ENCODE data around the gene MYRF. TPM values are rescaled to one million over a fixed set of nuclear protein-coding genes. Genes with fewer than 3 reads are reported as not detected.

The MYRF gene
- total and polyA plus RNA-seq, 8 donors = 6.4 to 527 (median 59.7) TPM

GRCh38 chr11:61814247-61814957 lies 62.0 kb downstream of the MYRF start:
- Histone ChIP-seq H3K36me3 (peaks cover 17 to 40% (median 30%) of the 10 kb centered on the region in 4 donors), H3K27ac (peak overlapping the region; percentile 54 to 98 (median 93)), H3K4me3 (peak overlapping the region; percentile 60 to 78 (median 72)), H3K4me1 (peaks cover 7 to 31% (median 25%) of the 10 kb centered on the region in 4 donors), H3K9me3 (no peaks in the 10 kb centered on the region), H3K27me3 (peaks cover 0 to 13% (median 0%) of the 10 kb centered on the region in 3 donors)
- intact Hi-C loops (cut with DNase I; ENCODE audit: low total_unique reads) = loop anchor here (10.0 kb wide), 1 partner anchor 140 kb away; the partner anchor contains the start of gene BEST1
- 59 to 70% (median 68%) methylated on average over 16 of the region's 16 CpGs for WGBS, 5 donors
- DNase-seq = peak in 1 of 2 donors; percentile 70
- TF ChIP-seq, protein P1, sequence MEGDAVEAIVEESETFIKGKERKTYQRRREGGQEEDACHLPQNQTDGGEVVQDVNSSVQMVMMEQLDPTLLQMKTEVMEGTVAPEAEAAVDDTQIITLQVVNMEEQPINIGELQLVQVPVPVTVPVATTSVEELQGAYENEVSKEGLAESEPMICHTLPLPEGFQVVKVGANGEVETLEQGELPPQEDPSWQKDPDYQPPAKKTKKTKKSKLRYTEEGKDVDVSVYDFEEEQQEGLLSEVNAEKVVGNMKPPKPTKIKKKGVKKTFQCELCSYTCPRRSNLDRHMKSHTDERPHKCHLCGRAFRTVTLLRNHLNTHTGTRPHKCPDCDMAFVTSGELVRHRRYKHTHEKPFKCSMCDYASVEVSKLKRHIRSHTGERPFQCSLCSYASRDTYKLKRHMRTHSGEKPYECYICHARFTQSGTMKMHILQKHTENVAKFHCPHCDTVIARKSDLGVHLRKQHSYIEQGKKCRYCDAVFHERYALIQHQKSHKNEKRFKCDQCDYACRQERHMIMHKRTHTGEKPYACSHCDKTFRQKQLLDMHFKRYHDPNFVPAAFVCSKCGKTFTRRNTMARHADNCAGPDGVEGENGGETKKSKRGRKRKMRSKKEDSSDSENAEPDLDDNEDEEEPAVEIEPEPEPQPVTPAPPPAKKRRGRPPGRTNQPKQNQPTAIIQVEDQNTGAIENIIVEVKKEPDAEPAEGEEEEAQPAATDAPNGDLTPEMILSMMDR (IDR thresholded peaks at IDR 0.05) = no peak
- TF ChIP-seq POLR2AphosphoS5 (IDR thresholded peaks at IDR 0.05) (no peak), POLR2A (IDR thresholded peaks at IDR 0.05) (no peak), EP300 (IDR thresholded peaks at IDR 0.05) (no peak)

DNA sequence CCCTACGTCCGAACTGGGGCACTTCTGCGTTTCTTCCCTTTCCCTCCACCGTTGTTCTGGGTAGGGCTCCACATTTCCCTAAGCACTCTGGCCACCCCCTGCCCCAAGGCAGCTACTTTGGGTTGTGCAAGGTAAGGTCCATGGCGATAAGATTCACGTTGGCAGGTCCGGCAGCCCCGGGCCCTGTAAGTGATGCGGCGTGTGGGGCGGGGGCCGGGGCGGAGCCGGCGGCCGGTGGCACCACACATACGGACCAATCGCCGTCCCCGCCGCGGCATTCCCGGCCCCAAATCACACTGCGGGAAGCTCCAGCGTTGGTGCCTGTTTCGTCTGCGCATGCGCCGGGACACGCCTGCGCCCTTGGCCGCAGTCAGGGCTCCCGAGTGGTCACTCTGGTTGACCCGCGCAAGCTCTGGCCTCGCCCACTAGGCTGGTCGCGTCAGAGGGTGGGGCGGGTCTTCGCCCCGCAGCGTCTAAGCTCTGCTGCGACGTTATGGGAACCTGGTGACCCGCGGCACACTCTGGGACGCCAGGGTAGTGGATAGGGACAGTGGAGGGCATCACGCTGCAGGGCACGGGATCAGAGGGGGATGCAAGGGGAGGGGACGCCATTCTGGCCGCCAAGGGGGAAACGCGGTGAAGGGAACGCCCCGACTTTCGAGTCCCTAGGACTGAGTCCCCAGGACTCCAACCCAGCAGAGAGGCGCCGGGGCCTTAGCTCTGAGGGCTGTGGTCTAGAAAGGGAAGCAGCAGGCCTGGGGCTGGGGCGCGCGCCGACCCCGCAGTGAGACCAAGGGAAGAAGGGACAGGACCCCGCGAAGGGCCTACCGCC lies 62.7 kb downstream of the MYRF start:
- TF ChIP-seq, protein P1 (IDR thresholded peaks at IDR 0.05) = no peak
- TF ChIP-seq POLR2AphosphoS5 (IDR thresholded peaks at IDR 0.05) = peak; percentile 96 to 98 (median 97)
- peak in 2 of 4 donors; percentile 66 to 93 for TF ChIP-seq POLR2A (IDR thresholded peaks at IDR 0.05)
- TF ChIP-seq EP300 (IDR thresholded peaks at IDR 0.05) = no peak
- WGBS, 5 donors = 1 to 5% (median 2%) methylated on average over 28 to 66 of the region's 66 CpGs
- Histone ChIP-seq H3K9me3 (no peaks in the 10 kb centered on the region), H3K4me3 (peak overlapping the region; percentile 60 to 78 (median 72)), H3K27ac (peak overlapping the region; percentile 69 to 98 (median 93)), H3K36me3 (peaks cover 17 to 32% (median 23%) of the 10 kb centered on the region in 4 donors), H3K27me3 (peaks cover 0 to 13% (median 0%) of the 10 kb centered on the region in 3 donors), H3K4me1 (peaks cover 7 to 31% (median 25%) of the 10 kb centered on the region in 4 donors)
- DNase-seq = peak; percentile 94 to 97
- intact Hi-C loops (cut with DNase I; ENCODE audit: low total_unique reads) = loop anchor here (10.0 kb wide), 1 partner anchor 140 kb away; the partner anchor contains the start of gene BEST1

DNA sequence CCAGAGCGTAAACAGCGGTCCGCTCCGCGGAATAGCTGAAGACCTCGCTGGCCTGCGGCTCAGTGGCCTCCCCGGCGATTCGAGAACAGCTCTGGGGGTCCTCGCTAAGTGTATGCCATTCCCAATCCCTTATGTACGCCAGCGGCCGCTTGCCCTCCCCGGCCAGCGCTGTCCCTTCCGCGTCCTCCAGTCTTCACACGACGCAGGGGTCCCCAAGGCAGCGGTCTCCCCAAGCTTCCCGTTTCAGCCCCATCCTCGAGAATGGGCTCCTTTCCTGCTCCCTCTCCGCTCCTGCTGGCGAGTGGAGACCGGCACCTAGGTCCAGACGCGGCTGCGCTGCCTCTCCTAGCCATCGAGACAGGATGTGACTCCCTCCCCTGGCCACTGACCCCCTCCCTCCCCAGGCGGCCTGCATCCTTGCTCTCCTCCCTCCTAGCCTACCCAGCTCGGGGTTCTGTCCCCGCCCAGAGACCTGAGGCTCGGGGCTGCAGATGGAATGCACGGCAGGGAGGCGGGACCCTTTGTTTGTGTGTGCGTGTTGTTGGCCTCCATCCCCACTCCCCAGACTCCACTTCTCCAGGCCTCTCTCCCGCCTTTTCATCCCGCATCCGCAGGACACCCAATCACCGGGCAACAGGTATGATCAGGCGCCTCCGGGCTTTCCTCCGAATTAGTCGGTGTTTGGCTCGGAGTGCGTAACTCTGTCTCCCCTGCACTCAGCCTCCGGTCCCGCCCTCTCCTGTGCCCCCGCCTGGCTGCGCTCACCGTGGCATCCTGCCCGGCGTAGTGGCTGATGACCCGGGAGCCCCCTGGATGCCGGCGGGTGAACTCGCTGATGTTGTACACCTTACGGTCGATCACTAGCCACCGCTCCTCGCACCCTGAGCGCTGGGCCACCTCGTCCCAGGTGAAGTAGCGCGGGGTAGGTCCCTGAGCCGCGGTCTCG lies 63.6 kb downstream of the MYRF start:
- peaks cover 0 to 13% (median 0%) of the 10 kb centered on the region in 3 donors for H3K27me3 ChIP-seq
- peak; percentile 47 to 84 for DNase-seq
- intact Hi-C loops (cut with DNase I; ENCODE audit: low total_unique reads) = loop anchor here (10.0 kb wide), 1 partner anchor 139 kb away; the partner anchor contains the start of gene BEST1
- WGBS, 5 donors = 0 to 1% (median 0%) methylated on average over 45 to 69 of the region's 69 CpGs
- H3K4me1 ChIP-seq = peaks cover 7 to 31% (median 25%) of the 10 kb centered on the region in 4 donors
- peak overlapping the region; percentile 60 to 78 (median 72) for H3K4me3 ChIP-seq
- TF ChIP-seq POLR2AphosphoS5 (IDR thresholded peaks at IDR 0.05) = no peak
- TF ChIP-seq, protein P1 (IDR thresholded peaks at IDR 0.05) = no peak
- no peak for TF ChIP-seq EP300 (IDR thresholded peaks at IDR 0.05)
- TF ChIP-seq POLR2A (IDR thresholded peaks at IDR 0.05) = no peak
- peaks cover 9 to 23% (median 14%) of the 10 kb centered on the region in 4 donors for H3K36me3 ChIP-seq
- H3K27ac ChIP-seq = peak overlapping the region; percentile 69 to 98 (median 93)
- no peaks in the 10 kb centered on the region for H3K9me3 ChIP-seq

Measured in stomach (tissue), 9 donors.